Stimulated activated CD4-positive, alpha-beta T cell treated with anti-CD3 and anti-CD28 coated beads, Interleukin-12 subunit alpha, Interleukin-12 subunit beta, amount 100 ng/mL, for 48 hours (primary cell): ENCODE measurements around the gene BOLL.
"Not testable (repeated sequence)": the region's sequence is repeated elsewhere in the genome, so short reads cannot be mapped to it uniquely, and the experiment has no call there.

Experiments
- DNase-seq, 3 donors: peaks; one replicate each; pipeline ENCODE4 v3.0.0-alpha.2; 2020; ENCODE audit warnings: low read depth in 2 of 3, low spot score in 1 of 3

The BOLL gene

GRCh38 chr2:197798187-197798586 is 13.1 kb upstream of the BOLL start:
- no peak for DNase-seq

GRCh38 chr2:197795277-197795676 is 10.2 kb upstream of the BOLL start:
- no peak for DNase-seq

- no peak for DNase-seq
These were observed 8.3 kb upstream of the BOLL start for GRCh38 chr2:197793456-197793855.

- DNase-seq = peak; percentile 57 to 67 (median 58)
These were observed 1.1 kb upstream of the BOLL start for GRCh38 chr2:197786010-197786877.

- DNase-seq = no peak
These were observed 3.0 kb downstream of the BOLL start for GRCh38 chr2:197782126-197782525.

GRCh38 chr2:197779261-197779660 is 5.9 kb downstream of the BOLL start:
- no peak for DNase-seq

- peak in 1 of 3 donors; percentile 37 for DNase-seq
These were observed 7.2 kb downstream of the BOLL start for GRCh38 chr2:197777823-197778407.

- no peak for DNase-seq
These were observed 24.8 kb downstream of the BOLL start for GRCh38 chr2:197760293-197760657.

- no peak for DNase-seq
These were observed 25.4 kb downstream of the BOLL start for GRCh38 chr2:197759625-197760292.

GRCh38 chr2:197759013-197759412 is 26.1 kb downstream of the BOLL start:
- no peak for DNase-seq

GRCh38 chr2:197740200-197740599 is 44.9 kb downstream of the BOLL start:
- no peak for DNase-seq

- DNase-seq = not testable (repeated sequence)
These were observed 56.3 kb downstream of the BOLL start for GRCh38 chr2:197728555-197729544.

GRCh38 chr2:197727011-197727410 is 58.1 kb downstream of the BOLL start:
- no peak for DNase-seq

- DNase-seq = no peak
These were observed 67.3 kb downstream of the BOLL start for GRCh38 chr2:197717863-197718262.

- no peak for DNase-seq
These were observed 71.8 kb downstream of the BOLL start for GRCh38 chr2:197713271-197713670.

- DNase-seq = no peak
These were observed 73.5 kb downstream of the BOLL start for GRCh38 chr2:197711578-197711977.

GRCh38 chr2:197710424-197711042 is 74.6 kb downstream of the BOLL start:
- DNase-seq = no peak

GRCh38 chr2:197709140-197709539 is 76.0 kb downstream of the BOLL start:
- not testable (repeated sequence) for DNase-seq

- no peak for DNase-seq
These were observed 76.8 kb downstream of the BOLL start for GRCh38 chr2:197708331-197708730.
